ENCODE measurements around the gene YARS1.

YARS1 gene

DNA sequence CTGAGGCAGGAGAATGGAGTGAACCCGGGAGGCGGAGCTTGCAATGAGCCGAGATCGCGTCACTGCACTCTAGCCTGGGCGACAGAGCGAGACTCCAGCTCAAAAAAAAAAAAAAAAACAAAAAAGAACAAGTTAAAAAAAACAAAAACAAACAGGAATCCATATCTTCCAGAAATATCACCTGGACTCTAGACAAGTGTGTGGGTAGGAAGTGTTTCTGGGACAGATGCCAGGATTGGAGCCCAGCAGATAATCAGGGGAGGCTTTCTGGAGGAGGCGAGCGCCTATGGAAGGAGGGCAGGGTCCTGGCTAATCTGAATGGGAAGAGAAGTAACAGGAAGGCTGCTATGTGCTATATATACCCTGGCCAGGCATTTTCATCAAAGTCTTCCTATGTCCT, 71.0 kb downstream of the YARS1 start:
- DNase-seq (ENCODE audit: low read depth in 2 of 2, low spot score in 1 of 2), result no peak

DNA sequence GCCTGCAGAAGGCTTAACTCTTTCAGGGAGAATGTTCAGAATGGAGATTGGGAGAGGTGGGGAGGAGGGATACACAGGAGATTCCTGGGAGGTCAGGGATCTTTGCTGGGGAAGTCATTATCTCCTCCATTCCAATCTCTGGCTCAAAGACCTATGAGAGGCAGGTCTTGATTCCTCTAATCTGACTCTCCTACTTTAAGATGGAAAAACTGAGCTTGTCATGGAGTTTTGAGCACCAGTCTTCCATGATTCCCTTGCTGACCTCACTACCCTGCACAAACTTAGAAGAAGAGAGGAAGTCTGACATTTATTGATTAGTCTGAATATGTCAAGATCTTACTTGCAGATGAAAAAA, 73.1 kb downstream of the YARS1 start:
- no peak for DNase-seq (ENCODE audit: low read depth in 2 of 2, low spot score in 1 of 2)

DNA sequence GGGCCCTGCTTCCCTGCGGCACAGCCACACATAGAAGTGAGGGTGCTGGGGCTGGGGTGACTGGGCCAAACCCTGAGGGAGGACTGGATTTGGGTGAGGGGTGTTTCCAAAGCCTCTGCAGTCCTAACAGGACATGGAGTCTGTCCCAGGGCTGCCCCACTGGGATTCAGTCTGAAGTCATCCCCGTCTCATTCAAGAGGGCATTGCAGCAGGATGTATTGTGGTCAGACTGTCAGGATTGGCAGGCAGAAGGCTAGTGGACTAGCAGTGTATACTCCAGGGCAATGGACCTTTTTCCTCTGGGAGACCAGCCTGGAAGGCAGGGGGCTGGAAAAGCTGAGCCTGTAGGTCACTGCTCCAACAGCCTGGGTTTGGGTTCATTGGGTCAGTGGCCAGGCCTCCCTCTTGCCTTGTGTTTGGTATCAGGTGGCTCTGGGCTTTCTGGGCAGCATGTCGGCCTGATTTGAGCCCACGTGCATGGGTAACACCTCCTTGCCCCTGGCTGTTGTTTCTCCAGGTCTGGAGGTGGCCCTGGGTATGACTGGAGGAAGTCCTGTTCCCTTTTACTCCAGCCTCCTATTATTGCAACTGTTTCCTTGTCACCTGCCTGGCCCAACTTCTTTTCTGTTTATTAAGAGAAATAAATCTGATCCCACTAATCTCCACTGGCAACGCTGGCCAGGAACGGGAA, 73.6 kb downstream of the YARS1 start:
- no peak for DNase-seq (ENCODE audit: low read depth in 2 of 2, low spot score in 1 of 2)

DNA sequence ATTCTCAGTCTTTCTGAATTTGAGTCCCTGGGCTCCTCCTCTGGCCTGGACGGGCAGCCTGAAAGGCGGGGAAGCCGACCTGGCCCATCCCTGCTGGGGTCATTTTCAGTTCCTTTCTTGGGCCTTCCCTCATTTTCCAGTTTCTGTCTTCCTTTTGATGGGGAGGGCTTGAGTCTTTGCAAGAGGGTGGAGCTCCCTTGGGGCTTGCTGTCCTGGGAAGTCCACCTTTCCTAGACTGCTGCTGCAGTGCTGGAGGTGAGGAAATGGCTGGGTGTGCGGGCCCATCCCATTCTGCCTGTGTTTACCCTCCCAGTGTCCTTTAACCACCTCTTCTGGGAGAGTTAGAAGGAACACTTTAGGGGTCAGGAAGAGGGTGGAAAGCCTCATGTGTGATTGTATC, 74.2 kb downstream of the YARS1 start:
- DNase-seq (ENCODE audit: low read depth in 2 of 2, low spot score in 1 of 2), result no peak

DNA sequence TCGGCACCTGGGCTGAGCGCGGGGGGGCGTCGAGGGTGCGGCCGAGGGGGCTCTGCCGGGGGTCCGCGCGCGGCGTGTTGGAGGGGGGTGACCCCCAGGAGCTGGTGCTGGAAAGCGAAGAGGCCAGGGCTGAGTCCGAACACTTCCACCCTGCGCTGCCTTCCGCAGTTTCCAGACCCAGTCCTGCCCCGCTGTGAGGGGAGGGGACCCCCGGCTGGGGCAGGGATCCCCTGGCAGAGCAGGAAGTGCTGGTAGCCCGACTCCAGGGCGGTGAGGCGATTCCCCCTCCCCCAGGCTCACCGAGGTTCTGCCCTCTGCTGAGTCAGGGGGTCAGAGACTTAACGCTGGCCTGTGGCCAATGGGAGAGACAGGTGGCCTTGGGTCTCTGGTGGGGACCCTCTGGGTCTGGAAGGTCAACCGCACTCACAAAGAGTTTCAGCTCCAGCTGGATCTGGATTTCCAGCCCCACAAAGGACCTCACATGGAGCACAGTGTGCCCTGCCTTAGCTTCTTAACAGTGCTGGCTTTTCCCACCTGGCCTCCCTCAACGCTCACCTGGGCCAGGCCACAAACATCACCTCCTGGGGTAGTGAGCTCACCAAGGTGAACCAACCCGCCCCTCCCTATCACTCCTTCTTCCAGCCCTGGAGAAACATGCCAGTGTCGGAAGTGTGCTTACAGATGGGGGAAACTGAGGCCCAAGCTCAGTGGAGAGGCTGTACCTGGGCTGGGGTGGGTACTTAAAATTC, 74.8 kb downstream of the YARS1 start:
- DNase-seq (ENCODE audit: low read depth in 2 of 2, low spot score in 1 of 2), result no peak

DNA sequence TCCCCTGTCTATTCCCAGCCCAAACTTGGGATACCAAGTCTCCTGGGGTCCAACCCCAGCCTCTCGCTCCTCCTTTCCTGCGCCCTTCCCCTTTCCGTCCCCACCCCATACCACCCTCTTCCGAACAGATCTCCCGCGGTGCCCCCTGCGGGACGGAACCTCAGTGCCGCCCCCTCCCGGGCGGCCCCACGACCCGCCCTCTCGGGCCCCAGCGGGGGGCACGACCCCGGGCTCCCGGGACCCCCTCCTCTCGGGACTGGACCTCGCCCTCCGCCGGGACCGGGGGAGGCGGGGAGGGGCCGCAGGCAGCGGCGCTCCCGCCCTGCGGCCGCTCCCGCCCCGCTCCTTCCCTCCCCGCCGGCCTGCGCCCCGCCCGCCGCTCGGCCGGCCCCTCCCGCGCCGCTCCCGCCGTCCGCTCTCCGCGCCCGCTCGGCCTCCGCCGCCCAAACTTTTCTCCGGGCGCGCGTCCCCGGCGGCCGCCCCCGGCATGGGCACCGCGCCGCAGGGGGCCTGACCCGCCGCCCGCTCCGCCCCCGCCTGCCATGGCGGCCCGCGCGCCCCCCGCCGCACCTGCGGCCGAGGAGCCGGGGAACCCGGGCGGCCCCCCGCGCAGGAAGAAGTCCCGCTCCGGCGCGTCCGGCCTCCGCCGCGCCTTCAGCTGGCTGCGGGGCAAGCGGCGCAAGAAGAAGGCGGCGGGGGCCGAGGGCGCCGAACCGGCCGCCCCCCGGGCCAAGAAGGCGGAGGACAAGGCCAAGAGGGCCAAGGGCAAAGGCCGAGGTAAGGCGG, 75.6 kb downstream of the YARS1 start:
- no peak for DNase-seq (ENCODE audit: low read depth in 2 of 2, low spot score in 1 of 2)

DNA sequence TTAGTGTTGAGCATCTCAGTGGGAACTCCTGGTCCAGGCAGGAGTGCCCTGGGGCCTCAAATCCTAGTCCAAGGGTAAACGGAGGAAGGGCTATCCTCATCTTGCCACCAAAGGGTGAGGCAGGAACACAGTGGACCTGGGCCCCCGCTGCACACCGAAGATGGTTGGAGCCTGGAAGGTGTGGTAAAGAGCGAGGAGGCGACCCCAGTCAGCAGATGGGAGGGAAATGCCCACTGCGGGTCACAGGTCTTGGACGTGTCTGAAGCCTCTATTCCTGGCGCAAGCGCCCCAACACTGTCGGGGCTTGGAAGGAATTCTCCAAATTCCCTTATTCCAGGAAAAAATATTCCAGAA, 76.1 kb downstream of the YARS1 start:
- DNase-seq (ENCODE audit: low read depth in 2 of 2, low spot score in 1 of 2), result no peak

DNA sequence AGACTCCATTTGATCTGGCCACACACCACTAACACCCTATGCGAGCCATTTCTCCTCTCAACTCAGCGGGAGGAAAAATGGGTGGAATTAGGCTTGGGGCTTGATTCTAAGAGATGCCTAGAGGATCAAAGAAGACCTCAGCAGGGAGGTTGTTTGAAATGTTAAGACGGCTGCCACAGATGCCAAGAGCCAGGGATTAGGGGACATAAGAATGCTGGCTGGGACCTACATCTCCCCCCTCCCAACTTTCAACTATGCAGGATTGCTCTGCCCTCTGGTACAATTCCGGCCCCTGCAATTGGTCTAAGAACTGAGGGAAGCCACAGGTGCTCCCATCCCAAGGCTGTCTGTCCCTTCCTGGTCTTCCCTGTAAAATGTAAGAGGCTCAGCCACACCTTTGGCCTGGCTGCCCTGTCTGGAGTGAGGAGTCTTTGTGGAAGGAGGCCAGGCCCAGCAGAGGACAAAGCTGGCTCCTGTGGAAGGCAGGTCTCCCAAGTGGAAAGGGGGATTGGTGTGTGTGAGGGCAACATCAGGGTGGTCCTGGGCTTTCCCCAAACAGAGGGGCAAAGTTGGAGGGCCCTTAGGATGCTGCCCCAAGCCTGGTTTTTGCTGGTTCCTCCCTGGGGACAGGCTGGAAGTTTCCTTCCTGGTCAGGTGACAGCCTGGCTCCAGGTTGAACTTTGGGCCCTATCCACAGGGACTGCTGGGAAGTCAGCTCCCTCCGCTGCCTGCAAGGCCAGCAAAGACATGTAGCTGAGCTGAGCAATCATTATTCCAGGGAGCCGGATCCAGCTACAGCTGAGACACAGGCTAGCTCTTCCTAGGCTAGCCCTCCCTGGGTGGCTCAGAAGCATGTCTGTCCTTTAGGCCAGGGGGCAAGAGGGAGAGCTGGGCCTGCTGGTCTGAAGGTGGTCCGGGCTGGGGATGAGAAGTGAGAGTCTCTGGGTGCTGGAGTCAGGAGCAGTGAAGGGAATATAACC, 80.1 kb downstream of the YARS1 start:
- no peak for DNase-seq (ENCODE audit: low read depth in 2 of 2, low spot score in 1 of 2)

DNA sequence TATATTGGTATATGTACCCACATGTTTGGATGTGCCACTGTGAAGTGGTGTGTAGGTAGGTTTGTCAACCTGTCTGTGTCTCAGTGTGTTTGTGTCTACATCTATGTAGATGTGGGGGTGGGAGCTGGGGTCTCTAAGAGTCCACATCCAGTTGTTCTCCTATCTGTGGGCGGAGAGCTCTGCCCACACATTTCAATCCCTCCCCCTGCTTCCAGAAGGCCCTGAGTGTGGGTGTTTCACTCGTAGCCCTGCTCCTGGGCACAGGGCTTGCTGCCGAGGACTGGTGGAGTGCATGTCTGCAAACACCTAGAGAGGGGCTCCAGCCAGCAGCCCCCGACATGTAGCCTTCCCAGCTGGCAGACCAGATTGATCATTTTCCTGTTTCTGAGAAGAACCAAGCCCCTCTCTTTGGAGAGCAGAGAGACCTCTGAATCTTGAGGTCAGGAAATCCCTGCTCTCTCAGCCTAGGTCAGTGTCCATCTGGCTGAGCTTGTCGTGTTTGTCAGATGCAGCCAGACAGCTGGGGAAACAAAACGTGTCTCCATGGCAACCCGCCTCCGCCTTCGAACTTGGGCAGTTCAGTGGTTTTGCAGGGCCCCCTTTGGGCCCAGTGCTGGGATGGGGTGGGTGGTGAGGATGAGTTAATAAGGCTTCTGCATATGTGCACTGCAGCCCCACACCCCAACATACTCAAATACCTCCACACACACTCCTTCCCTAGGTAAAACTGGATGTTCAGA, 83.4 kb downstream of the YARS1 start:
- no peak for DNase-seq (ENCODE audit: low read depth in 2 of 2, low spot score in 1 of 2)

DNA sequence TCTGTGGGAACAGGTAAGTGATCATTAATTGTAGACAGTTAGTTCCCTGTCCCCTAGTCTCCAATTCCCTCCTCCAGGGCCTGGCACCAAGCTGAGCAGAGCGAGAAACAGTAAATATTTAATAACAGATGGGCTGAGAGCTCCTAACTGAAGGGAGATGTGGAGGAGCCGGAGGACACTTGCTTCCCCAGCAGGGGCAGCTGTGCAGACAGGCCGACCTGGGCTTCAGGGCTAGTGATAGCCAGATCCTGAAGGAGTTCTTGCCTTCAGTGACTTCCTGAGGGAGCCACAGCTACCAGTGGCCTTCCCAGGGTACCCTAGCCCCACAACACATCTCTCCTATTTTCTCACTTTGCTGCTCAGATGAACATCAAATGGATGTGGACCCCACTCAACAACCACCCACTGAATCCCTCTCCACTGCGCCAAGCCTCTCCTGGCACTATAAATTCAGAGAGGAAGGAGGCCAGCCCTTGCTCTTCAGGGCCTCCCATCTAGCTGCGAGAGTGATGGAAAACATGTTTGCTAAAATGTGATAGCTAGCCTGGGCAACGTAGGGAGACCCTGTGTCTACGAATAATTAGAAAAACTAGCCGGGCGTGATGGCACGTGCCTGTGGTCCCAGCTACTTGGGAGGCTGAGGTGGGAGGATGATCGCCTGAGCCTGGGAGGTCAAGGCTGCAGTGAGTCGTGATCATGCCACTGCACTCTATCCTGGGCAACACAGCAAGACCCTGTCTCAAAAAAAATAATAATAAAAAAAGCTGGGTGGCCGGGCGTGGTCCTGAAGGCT, 87.7 kb downstream of the YARS1 start:
- DNase-seq (ENCODE audit: low read depth in 2 of 2, low spot score in 1 of 2), result no peak

DNA sequence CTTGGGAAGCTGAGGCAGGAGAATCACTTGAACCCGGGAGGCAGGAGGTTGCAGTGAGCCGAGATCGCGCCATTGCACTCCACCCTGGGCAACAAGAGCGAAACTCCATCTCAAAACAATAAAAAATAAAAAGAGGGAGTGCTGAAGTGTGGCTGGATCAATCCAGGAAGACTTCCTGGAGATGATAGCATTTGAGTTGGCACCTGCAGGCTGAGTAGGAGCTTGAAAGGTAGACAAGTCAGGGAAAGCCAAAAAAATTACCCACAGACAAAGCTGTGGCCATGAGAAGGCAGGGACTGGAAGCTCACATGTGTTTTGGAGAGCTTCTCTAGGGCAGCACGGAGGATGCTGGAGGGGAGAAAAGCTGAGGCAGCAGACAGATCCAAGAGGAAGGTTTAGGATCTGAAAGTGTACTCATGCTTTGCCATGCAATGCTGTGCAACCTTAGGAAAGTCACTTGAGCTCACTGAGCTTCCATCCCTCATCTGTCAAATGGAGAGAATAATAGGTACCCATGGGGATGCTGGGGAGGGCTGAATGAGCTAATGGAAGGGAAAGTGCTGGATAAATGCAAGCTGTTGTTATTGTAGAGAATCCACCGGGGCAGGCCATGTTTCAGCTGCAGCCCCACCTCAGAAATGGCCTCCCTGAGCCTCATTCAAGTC, 88.6 kb downstream of the YARS1 start:
- DNase-seq (ENCODE audit: low read depth in 2 of 2, low spot score in 1 of 2), result no peak

DNA sequence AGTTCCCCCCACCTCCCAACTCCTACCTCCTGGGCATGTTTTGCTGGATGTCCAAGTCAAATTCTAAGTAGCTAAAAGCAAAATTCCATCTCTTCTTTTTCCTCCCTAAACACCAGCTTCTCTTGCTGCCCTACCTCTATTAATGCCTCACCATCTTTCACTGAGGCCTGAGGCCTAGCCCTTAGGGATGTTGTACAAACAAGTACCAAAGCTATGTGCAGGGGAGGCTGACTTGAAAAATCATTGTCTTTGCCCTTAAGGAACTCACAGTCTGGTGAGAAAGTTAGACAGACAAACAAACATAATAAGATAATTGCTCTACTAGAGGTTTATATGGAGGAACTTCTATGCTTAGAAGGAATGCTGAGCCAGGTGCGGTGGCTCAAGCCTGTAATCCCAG, 89.3 kb downstream of the YARS1 start:
- no peak for DNase-seq (ENCODE audit: low read depth in 2 of 2, low spot score in 1 of 2)

DNA sequence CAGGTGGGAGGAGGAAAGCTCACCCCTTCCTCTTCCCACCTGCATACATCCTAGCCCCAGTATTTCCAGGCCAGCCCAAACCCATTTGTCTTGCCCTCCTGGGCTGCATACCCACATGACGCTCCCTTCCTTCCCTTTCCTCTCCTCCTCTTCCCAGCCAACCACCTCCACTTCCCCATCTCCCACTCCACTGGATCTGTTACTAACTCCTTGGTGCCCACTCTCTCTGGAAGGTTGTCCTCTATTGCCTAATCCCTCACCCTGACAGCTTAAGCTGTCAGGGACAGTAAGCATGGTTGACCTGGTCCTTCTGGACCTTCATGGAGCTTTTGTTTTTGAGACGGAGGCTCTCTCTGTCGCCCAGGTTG, 91.6 kb downstream of the YARS1 start:
- no peak for DNase-seq (ENCODE audit: low read depth in 2 of 2, low spot score in 1 of 2)

All from stimulated activated CD8-positive, alpha-beta memory T cell treated with anti-CD3 and anti-CD28 coated beads, Interleukin-4, amount 100 ng/mL, for 4 hours (primary cell).